Liver (tissue), 9 donors: ENCODE data around the gene IGLL5. TPM values are rescaled to one million over a fixed set of nuclear protein-coding genes. Genes with fewer than 3 reads are reported as not detected.

Source experiments
- DNase-seq: peaks from one replicate; pipeline ENCODE4 v3.0.0-alpha.2; 2017; ENCODE audit warnings: low spot score
- H3K27ac ChIP-seq, 2 donors: one replicate each; pipeline ENCODE4 v1.7.0; 2013; ENCODE audit warnings: inconsistent platforms in 2 of 2, low read length in 2 of 2, control low read depth in 1 of 2, low read depth in 1 of 2, mild to moderate bottlenecking in 1 of 2
- H3K27me3 ChIP-seq, 4 donors: one replicate each; pipeline versions ENCODE4 v1.6.1 to v1.7.0; 2013; ENCODE audit warnings: low read length in 3 of 4, inconsistent platforms in 1 of 4, mild to moderate bottlenecking in 1 of 4, moderate library complexity in 1 of 4; ENCODE audit not compliant: control insufficient read depth in 4 of 4, insufficient read depth in 4 of 4
- H3K36me3 ChIP-seq, 4 donors: one replicate each; pipeline versions ENCODE4 v1.6.1 to v1.7.0; 2013; ENCODE audit warnings: low read length in 3 of 4, mild to moderate bottlenecking in 3 of 4, low read depth in 1 of 4, moderate library complexity in 1 of 4; ENCODE audit not compliant: control insufficient read depth in 4 of 4, insufficient read depth in 3 of 4
- H3K4me1 ChIP-seq, 4 donors: one replicate each; pipeline versions ENCODE4 v1.6.1 to v1.7.0; 2013; ENCODE audit warnings: low read length in 3 of 4, mild to moderate bottlenecking in 3 of 4, moderate library complexity in 1 of 4; ENCODE audit not compliant: control insufficient read depth in 4 of 4, insufficient read depth in 4 of 4
- H3K4me3 ChIP-seq, 3 donors: one replicate each; pipeline versions ENCODE4 v1.6.1 to v1.7.0; 2013; ENCODE audit warnings: low read length in 3 of 3, control low read depth in 1 of 3, low read depth in 1 of 3, mild to moderate bottlenecking in 1 of 3
- H3K9ac ChIP-seq, 2 donors: one replicate each; pipeline ENCODE4 v1.7.0; 2013; ENCODE audit warnings: low read length in 2 of 2, mild to moderate bottlenecking in 2 of 2, moderate library complexity in 2 of 2, control low read depth in 1 of 2, low read depth in 1 of 2
- H3K9me3 ChIP-seq, 4 donors: one replicate each; pipeline versions ENCODE4 v1.6.1 to v1.7.0; 2013; ENCODE audit warnings: low read length in 3 of 4; ENCODE audit not compliant: control insufficient read depth in 4 of 4
- ATF3 ChIP-seq: IDR thresholded peaks from 2 replicates; pipeline ENCODE4 v1.6.1; 2016; ENCODE audit warnings: antibody characterized with exemption
- EGR1 ChIP-seq, 2 donors: IDR thresholded peaks; 2 replicates each; pipeline ENCODE4 v1.6.1; 2016 to 2018; ENCODE audit warnings: antibody characterized with exemption in 2 of 2, low read depth in 2 of 2
- FOXA1 ChIP-seq: IDR thresholded peaks from 2 replicates; pipeline ENCODE4 v1.6.1; 2016; ENCODE audit warnings: antibody characterized with exemption
- FOXA2 ChIP-seq: IDR thresholded peaks from 2 replicates; pipeline ENCODE4 v1.6.1; 2016; ENCODE audit warnings: antibody characterized with exemption
- HNF4A ChIP-seq, 2 donors: conservative IDR thresholded peaks; 2 replicates each; pipeline ENCODE4 v1.6.1; 2016; ENCODE audit warnings: antibody characterized with exemption in 2 of 2, mild to moderate bottlenecking in 2 of 2
- HNF4G ChIP-seq: IDR thresholded peaks from 2 replicates; pipeline ENCODE4 v1.6.1; 2016; ENCODE audit warnings: antibody characterized with exemption
- JUND ChIP-seq, 2 donors: IDR thresholded peaks; 2 replicates each; pipeline ENCODE4 v1.6.1; 2016; ENCODE audit warnings: antibody characterized with exemption in 2 of 2
- MAX ChIP-seq: IDR thresholded peaks from 2 replicates; pipeline ENCODE4 v1.6.1; 2016; ENCODE audit warnings: antibody characterized with exemption
- RAD21 ChIP-seq, 2 donors: IDR thresholded peaks; 2 replicates each; pipeline ENCODE4 v1.6.1; 2016; ENCODE audit warnings: antibody characterized with exemption in 2 of 2, mild to moderate bottlenecking in 2 of 2
- REST ChIP-seq: IDR thresholded peaks from 2 replicates; pipeline ENCODE4 v1.6.1; 2016; ENCODE audit warnings: antibody characterized with exemption, mild to moderate bottlenecking
- RXRA ChIP-seq, 2 donors: IDR thresholded peaks; 2 replicates each; pipeline ENCODE4 v1.6.1; 2017 to 2018; ENCODE audit warnings: antibody characterized with exemption in 2 of 2, mild to moderate bottlenecking in 1 of 2
- SP1 ChIP-seq: IDR thresholded peaks from 2 replicates; pipeline ENCODE4 v1.6.1; 2018; ENCODE audit warnings: antibody characterized with exemption, mild to moderate bottlenecking
- YY1 ChIP-seq: IDR thresholded peaks from 2 replicates; pipeline ENCODE4 v1.6.1; 2016; ENCODE audit warnings: antibody characterized with exemption, mild to moderate bottlenecking
- ZBTB33 ChIP-seq: IDR thresholded peaks from 2 replicates; pipeline ENCODE4 v1.6.1; 2016; ENCODE audit warnings: antibody characterized with exemption
- WGBS: extraction: QIAGEN DNeasy Blood & Tissue Kit; methylation state at CpG from one replicate; pipeline ENCODE4 v1.1.7; 2013; 5-methylcytosine and 5-hydroxymethylcytosine counted together
- polyA plus RNA-seq, 2 donors: library from polyadenylated mRNA; stranded (reverse) in 1 of 2; unstranded in 1 of 2; fragments of 200-250 nt in 1 of 2; fragments of >200 nt in 1 of 2; fragmentation: Nextera tagmentation in 1 of 2; extraction: Ambion mirVana in 1 of 2; gene quantifications; one replicate each; pipeline versions ENCODE4 v1.2.1 to v1.2.3, GENCODE V29; 2013 to 2015
- total RNA-seq, 2 donors: library from RNA; depleted of rRNA; stranded (reverse); fragments of >200 nt; gene quantifications; one replicate each; pipeline ENCODE4 v1.2.3, GENCODE V29; 2014
- donor health status: healthy.
- donor health status: healthy.
- donor health status: healthy.
- donor health status: healthy.
- donor health status: healthy.

The IGLL5 gene
- total and polyA plus RNA-seq, 4 donors = 1.3 to 13.4 (median 3.4) TPM

- Histone ChIP-seq H3K9ac (no peak overlapping the region), H3K27ac (no peak overlapping the region), H3K9me3 (no peaks in the 10 kb centered on the region), H3K4me3 (no peak overlapping the region), H3K27me3 (peaks cover 0 to 3% (median 0%) of the 10 kb centered on the region in 4 donors), H3K4me1 (no peaks in the 10 kb centered on the region), H3K36me3 (no peaks in the 10 kb centered on the region)
- TF ChIP-seq HNF4A (conservative IDR thresholded peaks at IDR 0.05) = no peak
- TF ChIP-seq HNF4G = no peak
- TF ChIP-seq FOXA1 = no peak
- no peak for TF ChIP-seq JUND (IDR thresholded peaks at IDR 0.05)
- no peak for TF ChIP-seq RAD21 (IDR thresholded peaks at IDR 0.05)
- TF ChIP-seq FOXA2 = no peak
- no peak for TF ChIP-seq RXRA (IDR thresholded peaks at IDR 0.05)
- TF ChIP-seq EGR1 (IDR thresholded peaks at IDR 0.05; ENCODE audit: low read depth in 2 of 2) = no peak
- DNase-seq = no peak
- WGBS = 90% methylated on average over 3 of the region's 3 CpGs
These were observed 20.9 kb downstream of the IGLL5 start for GRCh38 chr22:22908495-22908861.

- Histone ChIP-seq H3K27me3 (peaks cover 0 to 3% (median 0%) of the 10 kb centered on the region in 4 donors), H3K27ac (no peak overlapping the region), H3K4me3 (no peak overlapping the region), H3K9me3 (no peaks in the 10 kb centered on the region), H3K4me1 (no peaks in the 10 kb centered on the region), H3K9ac (no peak overlapping the region), H3K36me3 (no peaks in the 10 kb centered on the region)
- TF ChIP-seq ZBTB33 (no peak), RXRA (IDR thresholded peaks at IDR 0.05) (no peak)
- 76% methylated on average over 6 of the region's 6 CpGs for WGBS
- DNase-seq = no peak
These were observed 21.5 kb downstream of the IGLL5 start for GRCh38 chr22:22908941-22909604.

- H3K4me3 ChIP-seq = no peak overlapping the region
- peaks cover 0 to 3% (median 0%) of the 10 kb centered on the region in 4 donors for H3K27me3 ChIP-seq
- H3K9ac ChIP-seq = no peak overlapping the region
- 74% methylated on average over 7 of the region's 7 CpGs for WGBS
- no peak overlapping the region for H3K27ac ChIP-seq
- no peaks in the 10 kb centered on the region for H3K9me3 ChIP-seq
- H3K36me3 ChIP-seq = no peaks in the 10 kb centered on the region
- DNase-seq = no peak
- TF ChIP-seq REST (no peak), HNF4A (conservative IDR thresholded peaks at IDR 0.05) (no peak), HNF4G (no peak), FOXA1 (no peak), ATF3 (no peak), FOXA2 (no peak), ZBTB33 (no peak), MAX (no peak), SP1 (no peak), YY1 (no peak)
- no peaks in the 10 kb centered on the region for H3K4me1 ChIP-seq
These were observed 22.1 kb downstream of the IGLL5 start for GRCh38 chr22:22909605-22910271.
